Heart left ventricle (tissue), 16 donors: ENCODE measurements around the gene PLK3. TPM values are rescaled to one million over a fixed set of nuclear protein-coding genes. Genes with fewer than 3 reads are reported as not detected.

Source experiments
- ATAC-seq, 4 donors: fragments of 200-7000 bp; cut with Tn5 transposase; one replicate each; pipeline ENCODE4 v1.9.1; 2020 to 2022; ENCODE audit warnings: moderate library complexity in 4 of 4, mild to moderate bottlenecking in 3 of 4, moderate number of reproducible peaks in 1 of 4
- DNase-seq, 5 donors: peaks; one replicate each; pipeline ENCODE4 v3.0.0-alpha.2; 2020
- H3K27ac ChIP-seq, 12 donors: fragments of 200-600 bp; sonication (generic) in 4 of 12; one replicate each; pipeline versions ENCODE4 v1.5.0 to v1.8.0; 2016 to 2022; ENCODE audit warnings: mild to moderate bottlenecking in 2 of 12
- H3K27me3 ChIP-seq, 9 donors: fragments of 200-600 bp; sonication (generic) in 2 of 9; one replicate each; pipeline versions ENCODE4 v1.5.1 to v1.8.0; 2016 to 2022; ENCODE audit warnings: mild to moderate bottlenecking in 3 of 9
- H3K36me3 ChIP-seq, 9 donors: fragments of 200-600 bp; sonication (generic) in 2 of 9; one replicate each; pipeline versions ENCODE4 v1.5.0 to v1.8.0; 2018 to 2022; ENCODE audit warnings: mild to moderate bottlenecking in 2 of 9
- H3K4me1 ChIP-seq, 12 donors: fragments of 200-600 bp; sonication (generic) in 4 of 12; one replicate each; pipeline versions ENCODE4 v1.5.0 to v1.8.0; 2016 to 2022; ENCODE audit warnings: mild to moderate bottlenecking in 3 of 12
- H3K4me3 ChIP-seq, 12 donors: fragments of 200-600 bp; sonication (generic) in 4 of 12; one replicate each; pipeline versions ENCODE4 v1.5.0 to v1.8.0; 2017 to 2022; ENCODE audit warnings: mild to moderate bottlenecking in 9 of 12, moderate library complexity in 4 of 12
- H3K9me3 ChIP-seq, 12 donors: fragments of 200-600 bp; sonication (generic) in 4 of 12; one replicate each; pipeline versions ENCODE4 v1.5.0 to v1.8.0; 2016 to 2022; ENCODE audit warnings: mild to moderate bottlenecking in 1 of 12
- POLR2A ChIP-seq, 2 donors: fragments of 450-650 bp; IDR thresholded peaks; one replicate each; pipeline ENCODE4 v1.6.1; 2017; ENCODE audit warnings: antibody characterized with exemption in 2 of 2, mild to moderate bottlenecking in 2 of 2, moderate library complexity in 2 of 2
- WGBS, 4 donors: extraction: QIAGEN DNeasy Blood & Tissue Kit in 2 of 4; methylation state at CpG; one replicate each; pipeline versions ENCODE4 v1.1.5 to v1.1.7; 2013 to 2018; 5-methylcytosine and 5-hydroxymethylcytosine counted together
- intact Hi-C, 10 donors: fragments of 100-400 bp; cut with DNase I; formaldehyde crosslinking; loops; one replicate each; pipeline versions ENCODE4 v1.11.1 to v1.14.2; 2022
- polyA plus RNA-seq, 2 donors: library from polyadenylated mRNA; stranded (reverse); fragments of 200-250 nt; gene quantifications; one replicate each; pipeline ENCODE4 v1.2.3, GENCODE V29; 2013
- total RNA-seq, 9 donors: library from RNA; depleted of rRNA in 2 of 9; stranded (reverse); fragments of >200 nt in 2 of 9; fragmentation: NEBNext Ultra II Directional in 3 of 9; extraction: Animal tissue kit (Norgen Biotek cat#: 25700) in 3 of 9; gene quantifications; one replicate each; pipeline versions ENCODE4 v1.1.0 to v1.2.4, GENCODE V29; 2016 to 2023
- TF ChIP-seq, protein P1 (sequence below), 12 donors: fragments of 200-600 bp; sonication (generic) in 4 of 12; IDR thresholded peaks; one replicate each; pipeline versions ENCODE4 v1.5.0 to v1.8.0; 2018 to 2022; ENCODE audit warnings: antibody characterized with exemption in 12 of 12, mild to moderate bottlenecking in 5 of 12
- donor health status: ischemic (EF 13 %, LVEDD 7.1; RV severe dilation, severe dysfunction).
- donor health status: healthy with polysubstance abuse.
- donor health status: DM: no; HTN: yes; CAD: no.
- donor health status: DM: no; HTN: no; CAD: no.
- donor health status: ischemic (EF 25% LVEDD 6.9; RV normal size, moderate dysfunction).
- donor health status: ischemic (EF 25% LVEDD 5.7; RV mildly dilated, moderate dysfunction).
- donor health status: healthy.
- donor health status: DM: yes; HTN: yes; CAD: no.
- donor health status: ischemic (EF 35%, LVEDD 5.7; RV mildly dilated, moderate dysfunction).
- donor health status: nonischemic (EF 11% LVEDD 7.7; RV severe dilation, severe dysfunction).
- donor health status: DM: yes; HTN: yes; CAD: no.
- donor health status: PGD.
- donor health status: ischemic (EF 29% LVEDD 5.4; RV normal size, mild dysfunction).
- donor health status: nonischemic (EF 23%, LVEDD 6.1; RV moderate dilation, normal function).

Gene PLK3
- total and polyA plus RNA-seq, 11 donors, result 4.5 to 17.9 (median 6.6) TPM

DNA sequence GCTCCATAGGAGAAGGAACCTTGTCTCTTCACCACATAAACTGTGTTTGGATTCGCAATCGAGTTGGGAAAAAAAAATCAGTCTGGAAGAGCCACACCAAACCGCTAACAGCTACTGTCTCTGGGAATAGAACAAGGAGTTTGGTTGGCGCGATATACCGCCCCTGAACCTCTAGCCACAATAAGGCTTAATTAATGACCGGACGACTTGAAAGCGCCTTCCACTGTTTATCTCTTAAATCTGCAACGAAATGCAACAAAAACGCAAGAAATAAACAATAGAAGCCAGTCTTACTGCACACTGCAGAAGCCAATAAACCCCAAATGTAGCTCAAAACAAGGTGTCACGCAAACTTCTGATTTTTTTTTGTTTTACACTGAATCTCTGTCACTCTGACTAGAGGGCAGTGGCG is 19.0 kb downstream of the PLK3 start:
- ATAC-seq, result peak in 3 of 4 donors; percentile 2 to 14 (median 3)
- TF ChIP-seq POLR2A (IDR thresholded peaks at IDR 0.05), result no peak
- TF ChIP-seq, protein P1, sequence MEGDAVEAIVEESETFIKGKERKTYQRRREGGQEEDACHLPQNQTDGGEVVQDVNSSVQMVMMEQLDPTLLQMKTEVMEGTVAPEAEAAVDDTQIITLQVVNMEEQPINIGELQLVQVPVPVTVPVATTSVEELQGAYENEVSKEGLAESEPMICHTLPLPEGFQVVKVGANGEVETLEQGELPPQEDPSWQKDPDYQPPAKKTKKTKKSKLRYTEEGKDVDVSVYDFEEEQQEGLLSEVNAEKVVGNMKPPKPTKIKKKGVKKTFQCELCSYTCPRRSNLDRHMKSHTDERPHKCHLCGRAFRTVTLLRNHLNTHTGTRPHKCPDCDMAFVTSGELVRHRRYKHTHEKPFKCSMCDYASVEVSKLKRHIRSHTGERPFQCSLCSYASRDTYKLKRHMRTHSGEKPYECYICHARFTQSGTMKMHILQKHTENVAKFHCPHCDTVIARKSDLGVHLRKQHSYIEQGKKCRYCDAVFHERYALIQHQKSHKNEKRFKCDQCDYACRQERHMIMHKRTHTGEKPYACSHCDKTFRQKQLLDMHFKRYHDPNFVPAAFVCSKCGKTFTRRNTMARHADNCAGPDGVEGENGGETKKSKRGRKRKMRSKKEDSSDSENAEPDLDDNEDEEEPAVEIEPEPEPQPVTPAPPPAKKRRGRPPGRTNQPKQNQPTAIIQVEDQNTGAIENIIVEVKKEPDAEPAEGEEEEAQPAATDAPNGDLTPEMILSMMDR (IDR thresholded peaks at IDR 0.05), result peak in 2 of 12 donors; percentile 7 to 17
- peak in 2 of 5 donors; percentile 17 to 19 for DNase-seq
- Histone ChIP-seq H3K27ac (peak overlapping the region; percentile 85 to 100 (median 94)), H3K36me3 (peaks cover 0 to 18% (median 5%) of the 10 kb centered on the region in 9 donors), H3K27me3 (no peaks in the 10 kb centered on the region), H3K4me3 (peak overlapping the region in 11 of 12 donors; percentile 32 to 79 (median 64)), H3K9me3 (no peaks in the 10 kb centered on the region), H3K4me1 (peaks cover 0 to 38% (median 17%) of the 10 kb centered on the region in 12 donors)
- intact Hi-C loops, result loop anchor here in 1 of 10 donors (10.0 kb wide), 1 partner anchor 84 kb away; the partner anchor contains the start of genes KIF2C and RNU5D-1
- WGBS, 4 donors, result 1 to 7% (median 3%) methylated on average over 13 of the region's 13 CpGs

DNA sequence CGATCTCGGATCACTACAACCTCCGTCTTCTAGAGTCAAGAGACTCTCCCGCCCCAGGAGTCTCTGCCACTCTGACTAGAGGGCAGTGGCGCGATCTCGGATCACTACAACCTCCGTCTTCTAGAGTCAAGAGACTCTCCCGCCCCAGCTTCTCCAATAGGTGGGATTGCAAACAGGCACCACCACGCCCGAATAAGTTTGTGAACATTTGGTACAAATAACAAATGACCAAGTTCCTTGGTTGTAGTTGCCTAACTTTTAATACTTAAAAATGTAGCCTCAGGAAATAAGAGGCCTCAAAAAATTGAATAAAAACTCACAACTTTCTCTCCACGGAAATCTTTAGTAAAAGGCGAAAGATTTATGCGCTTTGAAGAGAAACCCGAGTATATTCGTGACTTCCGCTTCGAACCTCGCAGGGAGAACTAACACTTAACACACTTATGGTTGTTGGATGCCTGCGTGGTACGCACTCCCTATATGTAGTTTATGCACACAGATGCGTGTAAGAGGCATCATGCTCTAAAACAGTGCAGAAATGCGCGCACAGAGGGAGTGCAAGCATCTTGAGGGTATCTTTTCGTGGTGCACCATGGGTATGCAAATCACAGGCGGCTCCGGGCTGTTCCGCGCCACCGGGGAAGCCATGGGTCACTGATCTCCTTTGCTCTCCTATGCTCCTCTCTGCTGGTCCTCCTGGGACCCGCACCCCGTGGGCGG is 19.6 kb downstream of the PLK3 start:
- Histone ChIP-seq H3K36me3 (peaks cover 0 to 15% (median 4%) of the 10 kb centered on the region in 9 donors), H3K4me1 (peaks cover 0 to 33% (median 15%) of the 10 kb centered on the region in 12 donors), H3K27me3 (no peaks in the 10 kb centered on the region), H3K9me3 (no peaks in the 10 kb centered on the region), H3K4me3 (peak overlapping the region; percentile 32 to 79 (median 64)), H3K27ac (peak overlapping the region; percentile 85 to 100 (median 94))
- 0 to 4% (median 1%) methylated on average over 22 to 33 of the region's 33 CpGs for WGBS, 4 donors
- intact Hi-C loops, result loop anchor here in 4 of 10 donors (2.0 to 10.0 kb wide), 3 partner anchors 19 to 85 kb away; partner anchors contain the start of genes PLK3 (in 2 of the 4), KIF2C (in 1 of the 4) and RNU5D-1 (in 1 of the 4)
- ATAC-seq (peak; percentile 89 to 93 (median 89)), DNase-seq (peak; percentile 82 to 90 (median 85))
- TF ChIP-seq POLR2A (IDR thresholded peaks at IDR 0.05), result peak; percentile 52 to 61
- TF ChIP-seq, protein P1 (IDR thresholded peaks at IDR 0.05), result peak in 3 of 12 donors; percentile 8 to 26 (median 10)

DNA sequence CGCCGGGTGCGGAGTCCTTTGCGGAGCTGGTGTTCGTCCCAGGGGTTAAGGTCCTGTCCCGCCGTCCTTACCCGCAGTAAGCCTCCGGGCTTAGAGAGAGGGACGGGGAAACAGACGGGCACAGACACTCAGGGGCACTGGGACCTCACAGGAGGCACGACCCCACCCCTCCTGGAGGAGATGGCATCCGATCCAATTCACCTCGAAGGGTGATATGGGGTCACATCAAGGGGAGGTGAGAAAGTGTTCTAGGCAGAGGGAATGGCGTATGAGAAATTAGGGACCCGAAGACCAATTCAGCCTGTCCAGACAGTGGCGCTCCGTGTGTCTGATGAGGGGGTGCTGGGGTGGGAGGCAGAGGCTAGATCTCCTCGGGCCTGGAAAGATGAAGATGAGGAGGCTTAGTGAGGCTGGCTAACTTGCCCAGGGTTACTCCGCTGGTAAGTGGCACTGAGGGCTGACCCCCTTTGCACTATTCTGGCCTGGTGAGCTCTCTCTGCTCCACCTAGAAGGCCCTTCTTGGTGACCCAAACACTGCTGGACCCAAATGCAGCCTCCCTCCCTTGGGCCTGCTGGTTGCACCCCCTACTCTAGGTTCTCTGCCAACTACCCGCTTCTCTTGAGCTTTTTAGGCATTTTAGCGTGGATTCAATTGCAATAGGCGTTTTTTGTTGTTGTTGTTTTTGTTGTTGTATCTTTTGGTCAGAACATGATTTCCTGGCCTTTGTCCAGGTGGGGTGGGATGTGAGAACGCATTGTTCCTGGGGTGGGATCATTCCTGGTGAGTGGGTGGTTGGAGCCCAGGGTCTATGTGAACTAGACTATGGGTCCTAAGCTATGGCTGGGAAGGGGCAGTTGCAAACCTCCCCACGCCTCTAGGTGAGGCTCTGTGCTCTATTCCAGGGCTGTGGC is 20.4 kb downstream of the PLK3 start:
- Histone ChIP-seq H3K4me1 (peaks cover 0 to 30% (median 15%) of the 10 kb centered on the region in 12 donors), H3K27me3 (no peaks in the 10 kb centered on the region), H3K4me3 (peak overlapping the region; percentile 32 to 79 (median 64)), H3K36me3 (peaks cover 0 to 6% (median 0%) of the 10 kb centered on the region in 9 donors), H3K27ac (peak overlapping the region; percentile 85 to 100 (median 94)), H3K9me3 (no peaks in the 10 kb centered on the region)
- WGBS, 4 donors, result 23 to 38% (median 26%) methylated on average over 16 to 25 of the region's 25 CpGs
- DNase-seq, result peak in 2 of 5 donors; percentile 30 to 52
- ATAC-seq, result peak; percentile 3 to 37 (median 32)
- intact Hi-C loops, result loop anchor here in 3 of 10 donors (2.0 kb wide), 2 partner anchors 20 to 22 kb away; partner anchors contain the start of gene PLK3 (in 2 of the 3)
- TF ChIP-seq POLR2A (IDR thresholded peaks at IDR 0.05), result no peak
- TF ChIP-seq, protein P1 (IDR thresholded peaks at IDR 0.05), result peak in 1 of 12 donors; percentile 11
